ENCODE measurements around the gene RHBDF2. TPM values are rescaled to one million over a fixed set of nuclear protein-coding genes. Genes with fewer than 3 reads are reported as not detected.
"Not testable (repeated sequence)": the region's sequence is repeated elsewhere in the genome, so short reads cannot be mapped to it uniquely, and the experiment has no call there.

The RHBDF2 gene
- total RNA-seq, 2 donors from 2014 or later, result 156 to 234 TPM

DNA sequence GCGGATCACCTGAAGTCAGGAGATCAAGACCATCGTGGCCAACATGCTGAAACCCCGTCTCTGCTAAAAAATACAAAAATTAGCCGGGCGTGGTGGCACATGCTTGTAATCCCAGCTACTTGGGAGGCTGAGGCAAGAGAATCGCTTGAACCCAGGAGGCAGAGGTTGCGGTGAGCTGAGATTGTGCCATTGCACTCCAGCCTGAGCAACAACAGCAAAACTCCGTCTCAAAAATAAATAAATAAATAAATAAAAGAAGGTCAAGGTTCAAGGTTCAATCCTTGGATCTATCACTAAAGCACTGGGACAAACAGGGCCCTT is 24.2 kb upstream of the RHBDF2 start:
- H3K4me3 Mint-ChIP-seq; ATAC-seq; DNase-seq (ENCODE audit: low spot score); H3K36me3 Mint-ChIP-seq; H3K27ac Mint-ChIP-seq; H3K27me3 Mint-ChIP-seq; H3K9me3 Mint-ChIP-seq: not testable (repeated sequence)
- H3K4me1 Mint-ChIP-seq (ENCODE audit: low read depth in 2 of 2), result peaks cover 22 to 36% of the 10 kb centered on the region in 2 donors

DNA sequence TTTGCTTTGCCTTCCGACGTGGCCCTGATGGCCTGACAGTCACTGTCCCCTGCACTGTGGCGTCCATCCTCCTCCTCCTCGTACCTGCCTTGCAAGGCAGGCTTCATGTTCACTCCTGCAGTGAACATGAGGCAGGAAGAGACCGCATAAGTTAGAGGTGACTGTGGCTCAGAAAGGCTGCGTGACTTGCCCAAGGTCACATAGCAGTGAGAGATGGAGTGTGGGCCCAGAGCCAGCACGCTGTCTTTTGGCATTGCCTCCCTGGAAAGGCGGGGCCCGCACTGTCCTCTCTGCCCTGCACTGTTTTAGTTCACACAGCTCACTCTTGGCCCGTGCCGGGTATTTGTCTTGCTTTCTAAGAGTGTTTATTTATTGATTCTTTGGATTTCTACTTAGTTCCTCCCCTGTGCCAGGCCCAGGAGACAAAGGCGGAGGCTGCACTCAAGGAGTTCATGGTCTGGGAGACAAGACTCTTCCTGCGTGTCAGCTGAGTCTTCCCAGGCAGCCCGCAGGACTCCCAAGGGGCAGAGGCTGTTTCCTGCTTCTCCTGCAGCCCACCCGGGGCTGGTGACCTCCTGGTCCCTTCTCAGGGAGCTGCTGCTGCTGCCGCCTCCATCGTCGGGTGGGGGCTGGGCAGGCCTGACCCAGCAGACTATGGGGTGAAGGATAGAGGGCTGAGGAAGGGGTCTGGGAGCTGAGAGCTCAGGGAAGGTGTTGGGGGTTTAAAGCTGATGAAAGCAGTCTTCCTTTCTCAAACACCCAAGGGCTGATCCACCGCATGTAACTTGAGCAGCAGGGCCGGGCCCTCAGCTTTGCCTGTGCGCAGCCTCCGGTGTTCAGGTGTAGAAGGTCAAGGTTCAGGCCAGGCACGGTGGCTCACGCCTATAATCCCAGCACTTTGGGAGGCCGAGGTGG is 23.6 kb upstream of the RHBDF2 start:
- H3K36me3 Mint-ChIP-seq, result no peaks in the 10 kb centered on the region
- peak overlapping the region; percentile 1 for H3K4me3 Mint-ChIP-seq
- DNase-seq (ENCODE audit: low spot score), result no peak
- peaks cover 28 to 37% of the 10 kb centered on the region in 2 donors for H3K4me1 Mint-ChIP-seq (ENCODE audit: low read depth in 2 of 2)
- H3K27me3 Mint-ChIP-seq, result no peaks in the 10 kb centered on the region
- H3K9me3 Mint-ChIP-seq, result no peaks in the 10 kb centered on the region
- no peak for ATAC-seq
- peak overlapping the region in 1 of 2 donors; percentile 40 for H3K27ac Mint-ChIP-seq

DNA sequence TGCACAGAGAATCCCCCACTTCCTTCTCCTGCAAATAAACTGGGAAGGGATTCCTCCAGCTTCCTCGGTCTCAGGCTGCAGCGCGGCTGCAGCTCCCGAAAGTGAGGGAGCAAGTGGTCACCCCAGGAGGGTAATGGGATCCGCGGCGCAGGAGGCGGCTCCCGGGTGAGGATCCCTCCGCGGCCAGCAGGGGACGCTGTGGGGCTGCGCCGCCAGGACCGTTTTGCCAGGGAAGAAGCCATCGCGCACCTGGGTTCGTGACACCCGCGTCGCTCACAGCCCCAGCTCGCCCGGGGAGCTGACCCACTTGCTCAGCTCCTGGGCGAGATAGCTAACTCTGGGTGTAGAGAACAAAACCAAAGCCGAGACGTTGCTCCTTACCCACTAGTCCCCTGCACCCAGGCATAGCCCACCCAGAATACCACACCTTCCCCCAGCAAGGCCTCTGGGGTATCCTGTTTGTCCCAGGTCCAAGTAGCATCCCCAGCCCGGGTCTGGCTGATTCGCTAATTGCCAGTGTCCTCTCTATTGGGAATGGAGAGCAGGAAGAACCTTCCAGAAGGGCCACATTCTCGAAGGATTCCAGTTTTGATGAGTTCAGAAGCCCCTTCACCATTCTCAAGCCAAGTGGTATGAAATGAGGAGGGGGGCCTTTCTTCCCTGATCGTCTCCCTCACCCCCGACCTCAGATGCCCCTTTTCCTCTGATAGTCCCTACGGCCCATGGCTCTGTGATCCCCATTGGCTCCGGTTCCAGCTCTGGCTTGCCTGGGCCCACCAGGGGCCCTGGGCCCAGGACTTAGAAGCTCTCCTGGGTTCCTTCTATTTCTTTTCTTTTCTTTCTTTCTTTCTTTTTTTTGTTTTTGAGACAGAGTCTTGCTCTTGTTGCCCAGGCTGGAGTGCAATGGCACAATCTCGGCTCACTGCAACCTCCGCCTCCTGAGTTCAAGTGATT is 22.1 kb upstream of the RHBDF2 start:
- Mint-ChIP-seq H3K4me1 (ENCODE audit: low read depth in 2 of 2) (peaks cover 28 to 42% of the 10 kb centered on the region in 2 donors), H3K27ac (peak overlapping the region in 1 of 2 donors; percentile 51), H3K27me3 (no peaks in the 10 kb centered on the region), H3K9me3 (no peaks in the 10 kb centered on the region), H3K36me3 (no peaks in the 10 kb centered on the region), H3K4me3 (peak overlapping the region; percentile 20)
- DNase-seq (ENCODE audit: low spot score), result peak; percentile 81
- ATAC-seq, result peak; percentile 80 to 85

DNA sequence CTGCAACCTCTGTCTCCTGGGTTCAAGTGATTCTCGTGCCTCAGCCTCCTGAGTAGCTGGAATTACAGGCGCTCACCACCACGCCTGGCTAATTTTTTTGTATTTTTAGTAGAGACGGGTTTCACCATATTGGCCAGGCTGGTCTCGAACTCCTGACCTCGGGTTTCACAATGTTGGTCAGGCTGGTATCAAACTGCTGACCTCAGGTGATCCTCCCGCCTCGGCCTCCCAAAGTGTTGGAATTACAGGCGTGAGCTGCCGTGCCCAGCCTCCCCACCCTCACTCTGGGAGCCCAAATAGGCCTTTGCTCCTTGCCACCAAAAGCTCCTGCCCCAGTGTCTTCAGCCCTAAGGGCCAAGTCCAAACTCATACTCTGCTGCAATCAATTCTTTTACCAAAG is 20.5 kb upstream of the RHBDF2 start:
- H3K4me1 Mint-ChIP-seq (ENCODE audit: low read depth in 2 of 2), result peaks cover 17 to 37% of the 10 kb centered on the region in 2 donors
- H3K4me3 Mint-ChIP-seq; H3K9me3 Mint-ChIP-seq; H3K27me3 Mint-ChIP-seq; H3K27ac Mint-ChIP-seq; ATAC-seq; DNase-seq (ENCODE audit: low spot score); H3K36me3 Mint-ChIP-seq: not testable (repeated sequence)

DNA sequence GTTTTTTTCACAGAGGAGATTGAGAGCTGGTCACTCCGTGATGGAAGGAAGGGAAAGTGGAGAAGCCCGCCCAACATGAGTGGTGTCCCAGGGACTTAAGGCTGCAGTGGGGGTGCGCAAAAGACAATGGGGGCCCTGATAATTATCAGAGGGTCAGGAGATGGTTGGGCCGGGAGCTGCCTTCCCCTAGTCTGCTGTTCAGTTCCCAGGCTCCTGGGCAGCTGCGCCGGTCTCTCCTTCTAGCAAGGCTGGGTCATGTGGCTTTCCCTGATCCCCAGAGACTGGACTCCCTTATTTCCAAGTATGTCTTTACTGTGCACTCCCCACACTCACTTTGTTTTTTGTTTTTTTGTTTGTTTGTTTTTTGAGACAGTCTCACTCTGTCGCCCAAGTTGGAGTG is 20.0 kb upstream of the RHBDF2 start:
- Mint-ChIP-seq H3K27me3 (no peaks in the 10 kb centered on the region), H3K27ac (peak overlapping the region in 1 of 2 donors; percentile 75), H3K4me3 (no peak overlapping the region), H3K4me1 (ENCODE audit: low read depth in 2 of 2) (peaks cover 17 to 40% of the 10 kb centered on the region in 2 donors), H3K9me3 (no peaks in the 10 kb centered on the region), H3K36me3 (no peaks in the 10 kb centered on the region)
- ATAC-seq, result no peak
- no peak for DNase-seq (ENCODE audit: low spot score)

DNA sequence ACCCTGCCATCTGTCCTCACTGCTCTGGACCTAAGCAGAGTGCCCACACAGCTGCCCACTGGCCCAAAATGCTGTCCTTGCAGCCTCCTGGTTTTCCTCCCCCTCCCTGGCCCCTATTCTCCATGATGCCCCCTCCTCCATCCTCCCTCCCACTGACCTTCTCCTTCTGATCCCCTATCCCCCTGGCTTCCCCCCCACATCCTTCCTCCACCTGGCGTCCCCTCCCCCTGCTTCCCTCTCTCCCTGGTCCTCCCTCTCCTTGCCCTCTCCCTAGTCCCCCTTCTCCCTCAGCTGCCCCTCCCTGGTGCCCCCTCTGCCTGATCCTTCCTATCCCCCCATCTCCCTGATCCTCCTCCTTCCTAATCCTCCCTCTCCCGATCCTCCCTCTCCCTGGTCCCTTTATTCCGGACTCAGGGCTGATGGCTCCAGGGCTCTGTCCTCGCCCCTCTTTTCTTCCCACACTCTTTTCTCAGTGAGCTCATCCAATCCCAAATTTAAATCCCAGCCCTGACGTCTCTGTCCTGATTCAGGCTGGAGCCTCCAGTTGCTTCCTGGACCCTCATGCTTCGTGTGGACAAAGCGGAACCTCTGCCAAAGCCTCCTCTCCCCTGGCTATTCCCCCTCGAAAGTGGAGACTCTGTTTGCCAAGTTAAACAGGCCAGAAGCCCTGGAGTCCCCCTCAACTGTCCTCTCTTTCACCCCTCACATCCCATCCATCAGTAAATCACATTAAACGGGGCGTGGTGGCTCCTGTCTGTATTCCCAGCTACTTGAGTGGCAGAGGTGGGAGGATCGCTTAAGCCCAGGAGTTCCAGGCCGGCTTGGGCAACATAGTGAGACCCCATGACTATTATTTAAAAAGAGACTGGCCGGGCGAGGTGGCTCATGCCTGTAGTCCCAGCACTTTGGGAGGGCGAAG is 18.1 kb upstream of the RHBDF2 start:
- Mint-ChIP-seq H3K27me3 (no peaks in the 10 kb centered on the region), H3K27ac (peak overlapping the region; percentile 35 to 75), H3K4me3 (no peak overlapping the region), H3K36me3 (no peaks in the 10 kb centered on the region), H3K9me3 (no peaks in the 10 kb centered on the region), H3K4me1 (ENCODE audit: low read depth in 2 of 2) (peaks cover 31 to 42% of the 10 kb centered on the region in 2 donors)
- no peak for ATAC-seq
- DNase-seq (ENCODE audit: low spot score), result no peak

DNA sequence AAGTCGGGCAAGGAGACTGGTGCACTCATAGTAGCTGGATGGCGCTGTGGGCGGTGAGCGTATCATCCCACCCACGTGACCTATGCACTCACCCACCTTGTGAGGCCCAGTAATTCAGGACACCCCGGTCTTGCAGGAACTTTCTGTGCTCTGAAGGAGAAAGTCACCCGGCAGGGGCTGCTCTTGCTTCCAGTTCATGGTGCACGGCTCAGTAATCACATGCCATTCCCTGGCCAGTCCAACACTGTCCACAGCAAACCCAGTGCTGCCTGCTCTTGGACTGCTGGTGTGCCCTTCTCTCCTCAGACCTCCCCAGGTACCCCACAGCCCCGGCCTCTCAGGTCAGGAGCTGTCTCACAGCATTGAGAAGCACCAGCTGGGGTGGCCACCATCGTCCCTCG is 16.4 kb upstream of the RHBDF2 start:
- Mint-ChIP-seq H3K27ac (peak overlapping the region in 1 of 2 donors; percentile 75), H3K4me3 (no peak overlapping the region), H3K27me3 (no peaks in the 10 kb centered on the region), H3K9me3 (no peaks in the 10 kb centered on the region), H3K36me3 (no peaks in the 10 kb centered on the region), H3K4me1 (ENCODE audit: low read depth in 2 of 2) (peaks cover 34 to 45% of the 10 kb centered on the region in 2 donors)
- DNase-seq (ENCODE audit: low spot score) (peak; percentile 65), ATAC-seq (no peak)

DNA sequence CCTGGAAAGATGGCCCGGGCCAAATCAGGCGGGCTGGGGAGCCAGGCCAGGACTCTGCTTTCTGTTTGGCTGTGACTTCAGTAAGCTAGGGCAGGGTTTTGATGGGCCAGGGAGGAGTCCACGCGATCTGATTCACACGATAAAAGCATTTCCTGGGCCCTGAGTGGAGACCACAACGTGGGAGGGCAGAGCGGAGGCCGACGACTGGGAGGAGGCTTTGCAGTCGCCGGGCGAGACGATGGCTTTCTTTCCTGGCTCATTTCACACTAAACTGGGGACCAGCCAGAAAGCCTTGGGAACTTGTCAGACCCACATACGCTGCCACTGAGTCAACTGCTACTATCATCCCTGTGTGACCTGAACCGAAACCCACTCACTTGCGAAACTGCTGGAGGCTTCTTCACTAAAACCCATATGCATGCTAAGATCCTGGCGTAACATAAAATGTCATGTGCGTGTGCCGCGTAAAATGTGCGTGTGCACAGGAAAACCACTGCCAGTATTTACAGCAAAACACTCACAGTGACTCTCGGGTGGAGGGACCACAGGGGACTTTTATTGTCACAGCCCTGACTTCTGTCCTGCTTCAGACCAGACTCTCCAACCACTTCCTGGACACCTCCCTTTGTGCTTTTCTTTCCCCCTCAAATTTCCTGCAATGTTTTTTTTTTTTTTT is 14.2 kb upstream of the RHBDF2 start:
- H3K27me3 Mint-ChIP-seq, result no peaks in the 10 kb centered on the region
- DNase-seq (ENCODE audit: low spot score), result peak; percentile 97
- peak overlapping the region; percentile 65 for H3K4me3 Mint-ChIP-seq
- peaks cover 43 to 51% of the 10 kb centered on the region in 2 donors for H3K4me1 Mint-ChIP-seq (ENCODE audit: low read depth in 2 of 2)
- H3K27ac Mint-ChIP-seq, result peak overlapping the region; percentile 87 to 95
- H3K9me3 Mint-ChIP-seq, result no peaks in the 10 kb centered on the region
- no peaks in the 10 kb centered on the region for H3K36me3 Mint-ChIP-seq
- ATAC-seq, result peak; percentile 93 to 94

DNA sequence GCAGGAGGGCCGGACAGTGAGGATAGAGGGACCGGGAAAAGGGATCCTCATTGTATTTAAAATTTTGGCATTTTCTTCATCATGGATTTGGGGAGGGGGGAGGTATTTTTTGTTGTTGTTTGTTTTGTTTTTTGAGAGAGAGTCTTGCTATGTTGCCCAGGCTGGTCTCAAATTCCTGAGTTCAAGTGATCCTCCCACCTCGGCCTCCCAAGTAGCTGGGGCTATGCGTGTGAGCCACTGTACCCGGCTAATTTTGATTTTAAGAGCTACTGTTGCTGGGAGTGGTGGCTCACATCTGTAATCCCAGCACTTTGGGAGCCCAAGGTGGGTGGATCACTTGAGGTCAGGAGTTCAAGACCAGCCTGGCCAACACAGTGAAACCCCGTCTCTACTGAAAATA is 13.1 kb upstream of the RHBDF2 start:
- not testable (repeated sequence) for H3K36me3 Mint-ChIP-seq; DNase-seq (ENCODE audit: low spot score); H3K27me3 Mint-ChIP-seq; H3K9me3 Mint-ChIP-seq; ATAC-seq
- H3K4me3 Mint-ChIP-seq, result peak overlapping the region; percentile 65
- peak overlapping the region; percentile 87 to 95 for H3K27ac Mint-ChIP-seq
- H3K4me1 Mint-ChIP-seq (ENCODE audit: low read depth in 2 of 2), result peaks cover 38 to 46% of the 10 kb centered on the region in 2 donors

DNA sequence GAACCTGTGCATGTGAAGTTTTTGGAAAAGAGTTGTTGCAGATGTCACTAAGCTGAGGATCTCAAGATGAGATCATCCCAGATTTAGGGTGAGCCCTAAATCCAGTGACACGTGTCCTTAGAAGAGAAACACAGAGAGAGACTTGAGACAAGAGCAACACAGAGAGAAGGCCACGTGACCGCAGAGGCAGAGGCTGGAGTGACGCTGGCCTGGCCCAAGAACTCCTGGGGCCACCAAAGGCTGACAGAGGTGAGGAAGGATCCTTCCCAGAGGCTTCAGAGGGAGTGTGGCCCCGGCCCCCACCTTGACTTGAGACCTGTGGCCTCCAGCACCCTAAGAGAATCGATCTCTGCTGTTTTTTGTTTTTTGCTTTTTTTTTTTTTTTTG is 12.1 kb upstream of the RHBDF2 start:
- Mint-ChIP-seq H3K27ac (peak overlapping the region; percentile 87 to 95), H3K27me3 (no peaks in the 10 kb centered on the region), H3K4me1 (ENCODE audit: low read depth in 2 of 2) (peaks cover 38 to 46% of the 10 kb centered on the region in 2 donors), H3K36me3 (no peaks in the 10 kb centered on the region), H3K9me3 (no peaks in the 10 kb centered on the region), H3K4me3 (peak overlapping the region; percentile 64)
- ATAC-seq, result no peak
- no peak for DNase-seq (ENCODE audit: low spot score)

DNA sequence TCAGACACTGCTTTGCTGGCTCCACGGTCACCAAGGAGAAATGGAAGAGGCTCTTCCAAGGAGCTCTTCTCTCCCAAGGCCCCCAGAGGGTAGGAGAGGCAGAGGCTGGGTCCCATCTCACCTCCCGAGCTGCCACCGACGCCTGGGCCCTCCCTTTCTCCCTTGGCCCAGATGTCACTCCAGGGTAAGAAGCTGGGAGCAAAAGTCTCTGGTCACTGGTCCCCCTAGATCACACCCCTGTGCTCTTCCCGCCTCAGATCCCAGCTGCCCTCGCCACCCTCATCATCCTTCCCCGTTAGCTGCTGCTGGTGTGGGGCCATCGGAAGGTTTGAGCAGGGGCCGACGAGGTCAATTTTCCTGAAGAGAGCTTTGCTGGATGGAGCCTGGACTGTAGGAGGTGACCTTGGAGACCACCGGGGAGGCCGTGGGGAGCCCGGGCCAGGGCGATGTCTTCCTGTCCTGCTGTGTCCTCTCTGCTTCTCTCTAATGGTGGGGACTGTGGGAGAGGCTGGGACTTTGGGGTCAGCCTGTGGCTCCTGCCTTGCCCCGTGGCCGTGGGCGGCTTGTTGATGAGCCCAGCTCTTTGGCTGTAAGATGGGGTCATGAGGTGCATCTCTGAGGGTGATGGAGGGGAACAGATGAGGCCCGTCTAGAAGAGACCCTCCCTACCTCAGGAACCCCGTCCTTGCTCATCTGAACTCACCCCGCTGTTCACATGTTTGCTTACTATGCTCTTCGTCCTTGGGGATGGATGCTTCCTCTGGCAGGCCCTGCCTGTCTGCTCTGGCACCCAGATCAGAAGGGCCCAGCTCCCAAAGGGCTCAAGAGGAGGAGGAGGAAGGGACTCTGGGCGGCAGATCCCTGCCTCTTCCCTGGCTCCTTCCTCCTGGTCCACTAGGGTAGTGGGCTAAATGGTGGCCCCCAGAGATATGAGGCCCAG is 11.4 kb upstream of the RHBDF2 start:
- H3K4me3 Mint-ChIP-seq, result peak overlapping the region; percentile 64
- DNase-seq (ENCODE audit: low spot score), result no peak

More for the DNA sequence above, 11.4 kb upstream of the RHBDF2 start:
- peaks cover 38 to 44% of the 10 kb centered on the region in 2 donors for H3K4me1 Mint-ChIP-seq (ENCODE audit: low read depth in 2 of 2)
- no peaks in the 10 kb centered on the region for H3K27me3 Mint-ChIP-seq
- H3K27ac Mint-ChIP-seq, result peak overlapping the region; percentile 87 to 95
- H3K9me3 Mint-ChIP-seq, result no peaks in the 10 kb centered on the region
- H3K36me3 Mint-ChIP-seq, result no peaks in the 10 kb centered on the region
- ATAC-seq, result no peak
